Stomach (tissue), 9 donors: ENCODE results near the gene SMIM38. TPM values are rescaled to one million over a fixed set of nuclear protein-coding genes. Genes with fewer than 3 reads are reported as not detected.

Experiments used
- DNase-seq, 2 donors: peaks; one replicate each; pipeline versions ENCODE4 v3.0.0 to v3.0.0-alpha.2; 2013 to 2019
- H3K27ac ChIP-seq, 5 donors: fragments of 200-600 bp in 4 of 5; sonication (generic) in 4 of 5; one replicate each; pipeline ENCODE4 v1.5.1; 2013 to 2019; ENCODE audit warnings: mild to moderate bottlenecking in 1 of 5, moderate library complexity in 1 of 5
- H3K27me3 ChIP-seq, 3 donors: fragments of 200-600 bp; sonication (generic); one replicate each; pipeline ENCODE4 v1.5.1; 2017 to 2019; ENCODE audit warnings: mixed run types in 1 of 3
- H3K36me3 ChIP-seq, 4 donors: fragments of 200-600 bp; sonication (generic); 1 replicate in 3 of 4; 2 replicates in 1 of 4; pipeline ENCODE4 v1.5.1; 2016 to 2019
- H3K4me1 ChIP-seq, 4 donors: fragments of 200-600 bp; sonication (generic); one replicate each; pipeline ENCODE4 v1.5.1; 2016 to 2019
- H3K4me3 ChIP-seq, 4 donors: fragments of 200-600 bp; sonication (generic) in 3 of 4; one replicate each; pipeline ENCODE4 v1.5.1; 2016 to 2019; ENCODE audit warnings: mild to moderate bottlenecking in 1 of 4
- H3K9me3 ChIP-seq, 4 donors: fragments of 200-600 bp; sonication (generic); one replicate each; pipeline ENCODE4 v1.5.1; 2016 to 2019
- EP300 ChIP-seq: sonication (generic); formaldehyde crosslinking; IDR thresholded peaks from one replicate; pipeline ENCODE4 v1.6.1; 2017; ENCODE audit warnings: antibody characterized with exemption
- POLR2A ChIP-seq, 4 donors: fragments of 450-650 bp; IDR thresholded peaks; one replicate each; pipeline ENCODE4 v1.6.1; 2016; ENCODE audit warnings: antibody characterized with exemption in 4 of 4, control low read depth in 2 of 4, mild to moderate bottlenecking in 1 of 4, moderate library complexity in 1 of 4
- POLR2AphosphoS5 ChIP-seq, 3 donors: sonication (generic); formaldehyde crosslinking; IDR thresholded peaks; one replicate each; pipeline ENCODE4 v1.6.1; 2016; ENCODE audit warnings: antibody characterized with exemption in 3 of 3
- WGBS, 5 donors: extraction: QIAGEN DNeasy Blood & Tissue Kit in 3 of 5; methylation state at CpG; one replicate each; pipeline versions ENCODE4 v1.1.5 to v1.1.7; 2013 to 2018; 5-methylcytosine and 5-hydroxymethylcytosine counted together
- intact Hi-C: fragments of 100-400 bp; cut with DNase I; formaldehyde crosslinking; loops from one replicate; pipeline ENCODE4 v1.15.1; 2023; ENCODE audit warnings: low total_unique reads
- polyA plus RNA-seq, 3 donors: library from polyadenylated mRNA; stranded (reverse); fragments of 200-250 nt; gene quantifications; one replicate each; pipeline ENCODE4 v1.2.3, GENCODE V29; 2013
- total RNA-seq, 5 donors: library from RNA; depleted of rRNA; stranded (reverse); fragments of >200 nt; gene quantifications; one replicate each; pipeline versions ENCODE4 v1.1.0 to v1.2.3, GENCODE V29; 2014 to 2016
- TF ChIP-seq, protein P1 (sequence below), 7 experiments: fragments of 450-650 bp in 4 of 7; fragments of 200-600 bp in 3 of 7; sonication (generic) in 3 of 7; IDR thresholded peaks; one replicate each; pipeline ENCODE4 v1.5.1; 2016 to 2019; ENCODE audit warnings: antibody characterized with exemption in 7 of 7, control low read depth in 2 of 7, mild to moderate bottlenecking in 1 of 7
- donor health status: healthy with polysubstance abuse.
- donor health status: Bipolar disorder and iron deficiency.
- donor health status: healthy.

SMIM38 gene
- total and polyA plus RNA-seq, 8 donors, result 1.2 to 31.2 (median 9.3) TPM; not detected in 1

DNA sequence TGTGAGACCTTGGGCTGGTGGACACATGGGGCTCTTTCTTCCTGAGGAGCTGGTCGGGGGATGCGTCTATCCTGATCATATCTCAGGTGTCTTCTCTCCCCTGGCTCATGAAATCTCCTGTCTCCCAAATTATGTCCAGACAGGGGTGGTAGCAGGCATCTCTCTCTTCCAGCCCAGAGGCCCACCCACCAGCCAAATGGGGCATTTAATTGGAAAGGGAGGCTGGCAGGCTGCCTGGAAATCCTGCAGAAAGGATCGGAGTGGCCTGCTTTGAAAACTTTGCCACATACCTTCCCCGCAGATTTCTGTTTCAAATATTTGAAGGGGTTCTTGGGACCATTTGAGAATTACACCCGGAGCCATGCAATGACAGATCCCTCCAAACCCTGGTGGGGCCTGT lies 37.4 kb downstream of the SMIM38 start:
- H3K27ac ChIP-seq, result no peak overlapping the region
- no peak for DNase-seq
- WGBS, 5 donors, result 82 to 92% (median 89%) methylated on average over 5 of the region's 5 CpGs
- H3K9me3 ChIP-seq, result peaks cover 0 to 6% (median 3%) of the 10 kb centered on the region in 4 donors
- intact Hi-C loops, result no loop called here
- TF ChIP-seq EP300 (no peak), POLR2A (IDR thresholded peaks at IDR 0.05) (no peak), POLR2AphosphoS5 (IDR thresholded peaks at IDR 0.05) (no peak)
- TF ChIP-seq, protein P1, sequence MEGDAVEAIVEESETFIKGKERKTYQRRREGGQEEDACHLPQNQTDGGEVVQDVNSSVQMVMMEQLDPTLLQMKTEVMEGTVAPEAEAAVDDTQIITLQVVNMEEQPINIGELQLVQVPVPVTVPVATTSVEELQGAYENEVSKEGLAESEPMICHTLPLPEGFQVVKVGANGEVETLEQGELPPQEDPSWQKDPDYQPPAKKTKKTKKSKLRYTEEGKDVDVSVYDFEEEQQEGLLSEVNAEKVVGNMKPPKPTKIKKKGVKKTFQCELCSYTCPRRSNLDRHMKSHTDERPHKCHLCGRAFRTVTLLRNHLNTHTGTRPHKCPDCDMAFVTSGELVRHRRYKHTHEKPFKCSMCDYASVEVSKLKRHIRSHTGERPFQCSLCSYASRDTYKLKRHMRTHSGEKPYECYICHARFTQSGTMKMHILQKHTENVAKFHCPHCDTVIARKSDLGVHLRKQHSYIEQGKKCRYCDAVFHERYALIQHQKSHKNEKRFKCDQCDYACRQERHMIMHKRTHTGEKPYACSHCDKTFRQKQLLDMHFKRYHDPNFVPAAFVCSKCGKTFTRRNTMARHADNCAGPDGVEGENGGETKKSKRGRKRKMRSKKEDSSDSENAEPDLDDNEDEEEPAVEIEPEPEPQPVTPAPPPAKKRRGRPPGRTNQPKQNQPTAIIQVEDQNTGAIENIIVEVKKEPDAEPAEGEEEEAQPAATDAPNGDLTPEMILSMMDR (IDR thresholded peaks at IDR 0.05), result no peak
- no peaks in the 10 kb centered on the region for H3K4me1 ChIP-seq
- H3K4me3 ChIP-seq, result no peak overlapping the region
- H3K27me3 ChIP-seq, result no peaks in the 10 kb centered on the region
- no peaks in the 10 kb centered on the region for H3K36me3 ChIP-seq

DNA sequence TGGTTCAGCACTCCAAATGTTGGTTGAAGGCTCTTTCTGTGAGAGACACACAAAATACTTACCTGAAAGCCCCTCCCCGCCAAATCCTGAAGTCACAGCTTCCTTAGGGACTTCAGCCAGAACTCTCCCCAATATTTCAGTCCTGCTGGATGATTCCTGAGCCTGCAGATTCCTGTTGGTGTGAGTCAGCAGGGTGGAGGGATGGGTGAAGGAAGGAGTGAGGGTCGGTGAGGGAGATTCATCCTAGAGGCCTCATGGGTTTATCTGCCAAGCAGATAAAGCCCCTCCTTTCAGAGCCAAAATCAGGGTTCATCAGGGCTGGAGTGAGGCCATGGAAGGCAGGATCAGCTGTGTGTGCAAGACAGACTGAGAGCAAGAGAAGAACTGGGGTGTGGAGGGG lies 37.9 kb downstream of the SMIM38 start:
- WGBS, 5 donors, result 61 to 76% (median 68%) methylated on average over 2 of the region's 2 CpGs
- Histone ChIP-seq H3K27ac (no peak overlapping the region), H3K36me3 (no peaks in the 10 kb centered on the region), H3K4me1 (no peaks in the 10 kb centered on the region), H3K27me3 (no peaks in the 10 kb centered on the region), H3K4me3 (no peak overlapping the region), H3K9me3 (peaks cover 0 to 2% (median under 1%) of the 10 kb centered on the region in 4 donors)
- intact Hi-C loops, result no loop called here
- no peak for DNase-seq
- TF ChIP-seq EP300, result no peak
- no peak for TF ChIP-seq POLR2A (IDR thresholded peaks at IDR 0.05)
- no peak for TF ChIP-seq POLR2AphosphoS5 (IDR thresholded peaks at IDR 0.05)
- TF ChIP-seq, protein P1 (IDR thresholded peaks at IDR 0.05), result no peak

DNA sequence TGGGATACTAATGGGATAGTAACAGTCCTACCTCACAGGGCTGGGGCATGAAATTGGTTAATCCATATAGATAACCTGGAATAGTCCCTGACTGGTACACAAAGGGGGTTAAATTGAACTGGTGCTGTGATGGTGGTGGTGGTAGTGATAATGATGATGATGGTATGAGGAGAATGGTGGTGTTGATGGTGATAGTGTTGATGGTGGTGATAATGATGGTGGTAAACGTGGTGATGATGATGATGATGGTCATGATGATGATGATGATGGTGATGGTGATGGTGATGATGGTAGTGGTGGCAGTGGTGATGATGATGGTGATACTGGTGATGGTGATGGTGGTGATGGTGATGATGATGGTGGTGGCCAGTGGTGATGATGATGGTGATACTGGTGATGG lies 38.7 kb downstream of the SMIM38 start:
- intact Hi-C loops, result no loop called here
- Histone ChIP-seq H3K9me3 (no peaks in the 10 kb centered on the region), H3K4me3 (no peak overlapping the region), H3K36me3 (no peaks in the 10 kb centered on the region), H3K4me1 (no peaks in the 10 kb centered on the region), H3K27ac (no peak overlapping the region), H3K27me3 (no peaks in the 10 kb centered on the region)
- TF ChIP-seq, protein P1 (IDR thresholded peaks at IDR 0.05), result no peak
- no peak for TF ChIP-seq EP300
- TF ChIP-seq POLR2A (IDR thresholded peaks at IDR 0.05), result no peak
- TF ChIP-seq POLR2AphosphoS5 (IDR thresholded peaks at IDR 0.05), result no peak
- no peak for DNase-seq
- 80 to 94% (median 88%) methylated on average over 1 of the region's 1 CpG for WGBS, 5 donors

DNA sequence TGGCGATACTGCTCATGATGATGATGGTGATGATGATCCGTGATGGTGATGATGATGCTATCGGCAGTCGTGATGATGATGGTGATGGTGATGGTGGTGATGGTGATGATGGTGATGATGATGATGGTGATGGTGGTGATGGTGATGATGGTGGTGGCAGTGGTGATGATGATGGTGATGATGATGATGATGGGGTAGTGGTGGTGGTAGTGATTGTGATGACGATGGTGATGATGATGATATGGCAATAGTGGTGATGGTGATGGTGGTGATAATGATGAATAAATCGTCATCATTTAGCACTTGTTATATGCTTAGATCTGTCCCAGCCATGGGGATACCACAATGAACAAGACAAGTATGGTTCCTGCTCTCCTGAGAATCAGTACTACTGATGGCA lies 39.2 kb downstream of the SMIM38 start:
- intact Hi-C loops, result no loop called here
- DNase-seq, result no peak
- H3K27me3 ChIP-seq, result peaks cover 0 to under 1% (median 0%) of the 10 kb centered on the region in 3 donors
- no peak overlapping the region for H3K4me3 ChIP-seq
- WGBS, 5 donors, result 47 to 63% (median 49%) methylated on average over 3 to 4 of the region's 6 CpGs
- no peak overlapping the region for H3K27ac ChIP-seq
- TF ChIP-seq POLR2AphosphoS5 (IDR thresholded peaks at IDR 0.05), result no peak
- TF ChIP-seq, protein P1 (IDR thresholded peaks at IDR 0.05), result no peak
- no peaks in the 10 kb centered on the region for H3K4me1 ChIP-seq
- H3K9me3 ChIP-seq, result no peaks in the 10 kb centered on the region
- no peaks in the 10 kb centered on the region for H3K36me3 ChIP-seq
